Activated T-cell treated with anti-CD3 and anti-CD28 coated beads for 48 hours (primary cell): Measurements from ENCODE around the gene PAK1.

Source experiments
- DNase-seq: peaks from one replicate; pipeline ENCODE4 v3.0.0-alpha.2; 2020; ENCODE audit warnings: low read depth

The PAK1 gene

GRCh38 chr11:77472991-77473800, 698 bp downstream of the PAK1 start:
- DNase-seq = peak; percentile 39

DNA sequence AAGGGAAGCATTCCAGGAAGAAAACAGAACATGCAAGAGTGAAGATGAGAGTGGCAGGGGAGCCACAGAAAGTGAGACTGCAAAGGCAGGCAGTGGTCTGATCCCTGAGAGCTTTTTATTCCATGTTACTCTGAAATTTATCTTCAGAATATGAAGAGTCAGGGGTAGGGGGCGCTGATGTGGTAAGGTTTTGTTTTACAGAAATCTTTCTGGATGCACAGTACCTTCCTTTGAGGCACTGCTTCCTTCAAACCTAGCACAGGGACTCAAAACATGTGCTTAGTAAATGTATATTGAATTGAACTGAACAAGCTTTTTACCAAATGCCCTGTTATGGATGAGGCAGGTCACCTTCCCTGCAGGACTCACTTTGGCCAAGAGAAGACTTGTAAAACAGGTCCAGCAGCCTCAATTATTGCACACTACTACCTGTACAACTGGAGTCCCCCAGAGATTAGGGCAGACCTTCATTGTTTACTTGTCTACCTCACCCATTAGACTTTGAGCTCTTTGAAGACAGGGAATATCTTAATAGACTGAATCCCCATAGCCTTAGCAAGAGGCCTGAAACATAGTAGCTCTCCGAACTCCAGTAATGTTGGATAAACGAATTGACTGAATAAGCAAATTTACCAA, 2.2 kb downstream of the PAK1 start:
- DNase-seq = no peak

GRCh38 chr11:77470971-77471370, 2.9 kb downstream of the PAK1 start:
- no peak for DNase-seq

DNA sequence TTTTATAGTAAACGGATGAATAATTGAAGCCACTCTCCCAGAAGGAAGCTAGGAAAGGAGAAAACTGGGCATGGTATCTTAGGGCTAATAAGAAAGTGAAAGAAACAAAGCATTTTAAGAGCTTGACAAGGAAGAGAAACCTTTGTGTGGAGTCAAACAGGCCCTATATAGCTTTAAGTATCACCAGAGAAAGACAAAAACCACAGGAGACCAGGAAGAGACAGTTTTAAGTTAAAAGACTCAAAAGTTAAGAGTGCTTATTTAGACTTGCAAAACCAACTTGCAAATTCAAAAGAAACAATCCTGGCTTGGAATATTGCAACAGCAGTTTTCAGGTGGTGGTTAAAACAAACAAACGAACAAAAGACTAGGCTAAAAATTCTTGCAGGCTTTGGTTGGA, 3.4 kb downstream of the PAK1 start:
- no peak for DNase-seq

DNA sequence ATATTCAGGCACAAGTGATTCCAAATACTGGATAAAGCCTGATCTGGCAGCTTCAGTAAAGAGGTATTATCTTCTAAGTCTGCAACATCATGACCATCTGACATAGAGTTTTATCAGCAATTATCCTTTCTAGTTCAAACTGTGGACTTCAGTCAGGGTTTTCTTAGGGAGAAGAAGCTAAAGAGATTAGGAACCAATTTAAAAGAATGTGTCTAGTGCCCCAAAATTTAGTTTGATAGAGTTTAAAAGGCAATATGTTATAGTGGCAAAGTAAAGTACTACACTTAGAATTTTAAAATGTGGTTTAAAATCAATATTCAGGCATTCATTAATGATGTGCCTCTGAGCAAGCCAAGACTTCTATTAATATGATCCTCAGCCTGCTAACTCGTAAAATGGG, 5.4 kb downstream of the PAK1 start:
- no peak for DNase-seq

DNA sequence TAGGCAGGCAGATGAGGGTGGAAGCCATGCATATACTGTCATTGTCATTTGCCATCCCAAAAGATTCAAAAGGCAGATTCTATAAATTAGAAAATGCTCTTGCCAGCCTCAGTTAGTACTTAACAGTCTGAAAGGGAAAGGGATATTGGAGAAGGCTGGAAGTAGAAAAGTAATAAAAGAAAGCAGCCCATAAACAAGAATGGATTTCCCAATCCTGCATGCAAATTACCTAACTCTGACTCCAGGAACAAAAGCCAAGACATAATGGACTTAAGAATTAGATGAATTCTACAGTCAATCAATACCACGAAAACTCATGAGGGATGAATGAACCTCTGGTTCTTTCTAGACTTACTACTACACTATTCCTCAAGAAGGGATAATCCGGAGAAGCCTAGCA, 5.9 kb downstream of the PAK1 start:
- no peak for DNase-seq

DNA sequence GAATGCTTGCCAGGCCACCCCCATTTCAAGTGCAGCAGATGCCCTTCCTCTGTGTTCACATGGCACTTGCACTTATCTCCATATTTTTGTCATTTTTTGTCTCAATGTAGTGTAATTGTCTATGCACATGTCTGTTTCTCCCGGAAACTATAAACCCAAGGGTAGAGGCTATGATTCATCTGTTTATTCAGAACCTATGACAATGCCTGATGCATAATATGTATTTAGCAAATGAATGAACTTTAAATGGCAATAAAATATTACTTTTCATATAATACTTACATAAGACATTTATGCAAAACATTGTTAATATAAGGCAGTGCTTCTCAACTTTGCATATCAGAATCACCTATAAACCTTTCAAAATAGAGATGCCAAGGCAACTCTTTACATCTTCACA, 6.7 kb downstream of the PAK1 start:
- no peak for DNase-seq

DNA sequence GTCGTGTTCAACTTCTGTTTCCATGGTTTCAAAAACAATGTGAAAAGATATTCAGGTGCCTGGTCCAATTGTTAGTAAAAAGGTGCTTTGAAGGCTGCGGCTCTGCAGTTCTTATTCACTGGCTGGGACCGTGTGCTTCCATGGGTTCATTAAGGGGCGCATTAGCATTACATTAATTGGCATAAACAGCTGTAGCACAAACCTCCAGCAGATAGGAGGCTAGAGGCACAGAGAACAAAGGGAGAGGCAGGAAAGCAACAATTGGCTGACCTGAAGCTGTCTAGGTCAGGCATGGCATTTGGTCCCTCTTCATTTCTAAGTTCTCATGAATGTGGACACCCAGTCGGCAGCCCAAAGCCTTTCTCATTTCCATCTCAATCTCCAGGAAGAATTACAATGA, 16.6 kb downstream of the PAK1 start:
- DNase-seq = no peak

DNA sequence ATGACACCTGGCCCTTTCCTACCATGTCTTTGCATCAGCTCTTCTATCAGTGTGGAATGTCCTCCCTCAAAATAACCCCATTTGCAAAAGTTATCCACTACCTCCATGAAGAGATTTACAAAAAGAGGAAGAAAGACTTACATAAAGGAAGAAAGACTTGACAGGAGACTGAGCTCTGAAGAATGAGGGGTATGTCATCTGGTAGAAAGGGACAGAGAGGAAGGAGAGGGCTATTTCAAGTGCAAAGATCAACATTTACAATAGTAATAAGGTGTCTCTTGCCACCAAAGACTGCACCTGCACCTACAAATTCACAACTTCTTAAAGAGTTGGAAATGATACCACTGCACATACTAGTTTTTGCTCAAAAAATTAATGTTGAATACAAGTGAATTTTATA, 18.2 kb downstream of the PAK1 start:
- DNase-seq = no peak

DNA sequence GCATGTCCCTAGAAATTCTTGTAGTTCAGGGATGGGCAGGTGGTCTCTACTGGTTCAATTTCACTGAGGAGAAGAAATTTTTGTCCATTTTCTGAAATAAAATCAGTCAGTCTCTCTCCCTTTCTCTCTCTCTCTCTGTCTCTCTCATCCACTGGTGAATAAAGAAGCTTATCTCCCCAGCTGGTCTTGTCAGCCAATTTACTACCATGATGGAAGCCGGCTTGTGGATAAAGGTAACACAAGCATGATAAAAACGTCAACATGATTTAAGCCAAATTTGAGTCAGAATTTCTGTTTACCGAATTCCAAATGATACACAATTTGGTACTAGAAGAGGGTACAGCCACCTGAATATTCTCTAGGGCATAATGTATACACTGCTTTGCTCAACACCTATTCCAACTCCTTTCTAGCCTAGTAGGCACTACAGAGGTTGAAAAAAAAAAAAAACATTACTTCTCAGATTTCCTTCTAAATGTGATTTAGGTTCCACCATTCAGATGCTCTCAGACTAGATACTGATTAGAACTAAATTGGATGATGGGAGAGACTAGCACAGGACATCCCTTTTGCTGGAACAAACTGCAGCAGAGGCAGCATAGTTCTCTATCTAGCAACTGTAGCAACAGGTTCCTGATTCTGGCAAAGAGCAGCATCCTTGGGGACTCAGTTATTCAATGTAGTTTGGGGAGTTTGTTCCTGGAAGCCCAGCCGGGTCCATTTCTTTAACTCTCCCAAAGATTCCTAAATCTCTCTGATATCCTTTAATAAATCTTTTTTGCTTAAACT, 18.8 kb downstream of the PAK1 start:
- DNase-seq = no peak

DNA sequence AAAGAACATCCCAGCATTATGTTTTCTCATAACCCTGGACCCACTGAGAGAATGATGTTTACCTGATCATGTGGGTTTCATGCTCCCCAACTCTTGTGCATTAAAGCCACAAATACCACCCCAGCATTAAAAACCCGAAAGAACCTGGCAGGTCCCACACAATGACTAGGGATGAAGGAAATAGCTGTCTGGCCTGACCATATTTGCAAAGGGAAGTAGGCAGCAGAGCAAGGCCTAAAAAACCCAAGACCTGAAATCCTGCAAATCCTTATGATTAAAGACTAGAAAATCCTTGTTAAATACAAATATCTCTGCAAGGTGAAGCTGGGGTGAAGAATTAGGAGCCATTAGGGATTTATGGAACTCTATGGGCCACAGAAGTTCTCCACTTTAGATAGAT, 23.7 kb downstream of the PAK1 start:
- DNase-seq = no peak

DNA sequence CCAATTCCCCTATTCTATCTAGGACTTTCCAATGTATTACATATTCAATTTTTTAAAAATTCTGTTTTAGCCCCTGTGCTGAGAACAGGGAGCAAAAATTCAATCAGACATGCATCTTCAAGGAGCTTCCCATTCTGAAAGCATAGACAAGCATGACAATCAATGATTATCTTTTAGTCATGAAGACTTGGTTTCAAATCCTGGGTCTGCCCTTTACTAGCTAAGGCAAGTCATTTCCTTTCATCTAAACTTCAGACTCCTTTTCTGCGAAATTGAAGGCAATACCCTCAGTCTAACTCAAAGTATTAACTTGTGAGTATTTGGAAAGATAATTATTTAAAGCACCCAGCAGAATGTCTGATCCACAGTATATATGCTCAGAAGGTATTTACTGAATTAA, 24.1 kb downstream of the PAK1 start:
- no peak for DNase-seq

- DNase-seq = no peak
Observed at GRCh38 chr11:77449060-77449521, 24.8 kb downstream of the PAK1 start.

DNA sequence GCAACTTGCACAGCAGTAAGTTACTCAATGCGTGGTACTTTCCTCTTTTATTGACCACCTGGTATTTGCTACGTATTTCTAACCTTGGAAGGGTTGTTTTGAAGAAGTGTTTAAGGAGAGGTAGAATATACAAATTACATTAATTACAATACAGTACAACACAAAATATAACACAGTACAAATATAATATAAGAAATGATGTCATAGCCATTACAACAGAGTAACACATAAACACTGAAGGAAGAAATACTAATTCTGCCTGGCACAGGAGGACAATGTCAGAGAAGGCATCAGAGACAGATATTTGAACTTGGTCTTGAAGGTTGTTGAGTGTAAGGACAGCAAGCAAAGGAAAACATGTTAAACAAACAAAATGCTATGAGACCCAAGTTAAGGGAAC, 25.6 kb downstream of the PAK1 start:
- no peak for DNase-seq

- DNase-seq = no peak
Observed at GRCh38 chr11:77446911-77447629, 26.8 kb downstream of the PAK1 start.

GRCh38 chr11:77444261-77444660, 29.6 kb downstream of the PAK1 start:
- DNase-seq = no peak

- no peak for DNase-seq
Observed at GRCh38 chr11:77442394-77443053, 31.4 kb downstream of the PAK1 start.

- no peak for DNase-seq
Observed at GRCh38 chr11:77441426-77441825, 32.5 kb downstream of the PAK1 start.

DNA sequence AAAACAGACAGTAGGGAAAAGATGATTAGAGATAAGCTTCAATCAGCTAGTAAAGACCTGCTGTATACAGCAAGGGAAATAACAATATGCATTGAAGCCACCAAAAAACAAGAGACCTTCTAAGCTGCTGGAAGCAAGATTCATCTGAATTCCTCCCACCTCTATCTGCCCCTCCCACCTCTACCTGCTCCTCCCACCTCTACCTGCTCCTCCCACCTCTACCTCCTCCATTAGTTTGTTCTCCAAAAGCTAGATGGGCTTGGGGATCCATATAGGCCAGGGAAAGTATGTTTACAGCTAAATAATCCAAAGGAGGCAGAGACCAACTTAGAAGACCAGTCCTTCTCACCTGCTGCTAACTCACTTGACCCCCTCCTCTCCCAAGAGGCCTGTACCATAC, 33.2 kb downstream of the PAK1 start:
- no peak for DNase-seq

- DNase-seq = no peak
Observed at GRCh38 chr11:77438487-77438886, 35.4 kb downstream of the PAK1 start.

- DNase-seq = no peak
Observed at GRCh38 chr11:77436969-77437368, 36.9 kb downstream of the PAK1 start.

DNA sequence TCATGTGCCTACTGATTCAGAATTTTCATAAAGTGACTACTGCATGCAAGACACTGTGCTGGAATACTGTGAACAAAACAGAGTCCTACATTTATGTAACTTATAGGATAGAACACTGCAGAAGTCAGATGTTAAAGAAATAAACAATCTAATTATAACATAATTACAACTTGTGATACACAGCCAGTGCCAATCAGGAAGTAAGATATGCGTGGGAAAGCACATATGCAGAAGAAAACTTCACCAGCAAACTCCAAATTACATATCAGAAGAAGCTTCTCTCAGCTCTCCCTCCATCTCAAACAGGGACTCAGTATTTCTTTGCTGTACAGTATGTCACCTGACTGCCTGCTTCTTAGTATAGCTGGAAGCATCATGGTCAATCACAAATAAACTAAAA, 37.4 kb downstream of the PAK1 start:
- no peak for DNase-seq
